ENCODE results near the gene PTPN6. TPM values are rescaled to one million over a fixed set of nuclear protein-coding genes. Genes with fewer than 3 reads are reported as not detected.

Gene PTPN6
- polyA plus RNA-seq, 1 donor from 2014 or later = not detected

DNA sequence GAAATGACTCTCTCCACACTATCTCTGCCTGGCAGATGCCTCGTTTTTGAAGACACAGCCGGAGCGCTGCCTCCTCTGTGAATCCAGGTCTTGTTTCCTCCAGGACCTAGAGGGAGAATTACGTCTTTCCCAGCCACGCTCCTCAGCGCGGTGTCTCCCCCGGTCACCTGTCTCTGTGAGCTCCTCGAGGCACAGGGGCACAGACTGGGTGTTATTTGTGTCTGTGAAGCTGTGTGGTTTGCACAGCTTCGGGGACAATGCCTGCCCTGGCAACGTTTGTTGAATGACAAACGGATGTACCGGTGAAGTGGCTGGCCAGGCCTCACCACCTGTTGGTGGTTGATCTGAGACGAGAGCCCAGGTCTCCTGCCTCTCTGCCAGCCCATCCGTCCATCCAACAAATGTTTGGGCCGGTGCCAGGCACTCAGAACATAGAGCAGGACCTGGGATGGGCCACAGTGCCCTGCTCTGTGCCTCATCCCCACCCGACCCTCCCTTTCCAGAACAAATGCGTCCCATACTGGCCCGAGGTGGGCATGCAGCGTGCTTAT, 6.1 kb downstream of the PTPN6 start:
- H3K27ac ChIP-seq (ENCODE audit: low read length) = no peak overlapping the region
- no peaks in the 10 kb centered on the region for H3F3A ChIP-seq (ENCODE audit: insufficient read depth, low read length, poor library complexity, severe bottlenecking)
- H3K9me3 ChIP-seq (ENCODE audit: low read length) = no peaks in the 10 kb centered on the region
- H2AFZ ChIP-seq (ENCODE audit: low read depth, low read length) = no peak overlapping the region
- H3K9ac ChIP-seq (ENCODE audit: low read length) = no peak overlapping the region
- no peak overlapping the region for H3K4me3 ChIP-seq (ENCODE audit: low read length)
- no peak overlapping the region for H3K4me2 ChIP-seq (ENCODE audit: low read length)
- H3K9me2 ChIP-seq (ENCODE audit: insufficient read depth, low read length) = no peaks in the 10 kb centered on the region
- TF ChIP-seq RAD21 (conservative IDR thresholded peaks at IDR 0.05) (no peak), POLR2AphosphoS5 (IDR thresholded peaks at IDR 0.05) (no peak), MXI1 (conservative IDR thresholded peaks at IDR 0.05; ENCODE audit: poor library complexity, severe bottlenecking) (no peak)
- H3K27me3 ChIP-seq (ENCODE audit: insufficient read depth, low read depth, low read length) = no peaks in the 10 kb centered on the region
- H4K20me1 ChIP-seq (ENCODE audit: insufficient read depth) = no peaks in the 10 kb centered on the region
- H3K79me2 ChIP-seq (replicated peaks; ENCODE audit: insufficient read depth, low read length) = no peaks in the 10 kb centered on the region
- H3K36me3 ChIP-seq (ENCODE audit: insufficient read depth, low read length) = no peaks in the 10 kb centered on the region

DNA sequence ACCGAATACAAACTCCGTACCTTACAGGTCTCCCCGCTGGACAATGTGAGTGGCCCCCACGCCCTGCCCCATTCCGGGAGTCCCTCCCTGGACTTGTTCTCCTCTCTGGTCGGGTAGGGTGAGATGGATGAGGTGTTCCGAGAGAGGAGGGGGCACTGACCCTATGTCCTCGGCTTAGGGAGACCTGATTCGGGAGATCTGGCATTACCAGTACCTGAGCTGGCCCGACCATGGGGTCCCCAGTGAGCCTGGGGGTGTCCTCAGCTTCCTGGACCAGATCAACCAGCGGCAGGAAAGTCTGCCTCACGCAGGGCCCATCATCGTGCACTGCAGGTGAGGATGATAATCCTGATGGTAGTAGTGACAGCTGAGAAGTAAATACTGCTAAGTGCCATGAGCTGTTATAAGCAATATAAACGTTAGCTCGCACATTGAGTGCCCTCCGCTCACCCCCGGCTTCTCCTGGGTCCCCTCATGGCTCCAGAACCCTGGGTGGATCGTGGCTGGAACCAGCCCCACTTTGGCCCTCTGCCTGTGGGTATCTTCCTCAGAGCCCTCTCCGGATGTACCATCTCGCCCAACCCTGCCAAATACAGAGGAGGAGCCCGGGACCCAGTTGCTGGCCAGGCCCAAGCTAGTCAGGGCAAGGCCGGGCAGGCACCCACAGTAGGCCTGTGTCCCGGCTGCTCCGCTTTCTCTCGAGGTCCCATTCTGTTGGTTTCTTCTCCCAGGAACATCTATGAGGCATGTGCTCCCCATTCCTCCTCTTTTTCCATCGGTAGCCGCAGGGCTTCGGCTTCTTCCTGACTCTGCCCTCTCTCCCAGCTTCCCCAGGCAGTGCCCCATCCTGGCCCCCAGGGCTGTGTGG, 6.8 kb downstream of the PTPN6 start:
- Histone ChIP-seq H3K4me3 (ENCODE audit: low read length) (no peak overlapping the region), H3F3A (ENCODE audit: insufficient read depth, low read length, poor library complexity, severe bottlenecking) (no peaks in the 10 kb centered on the region), H4K20me1 (ENCODE audit: insufficient read depth) (no peaks in the 10 kb centered on the region), H3K27me3 (ENCODE audit: insufficient read depth, low read depth, low read length) (no peaks in the 10 kb centered on the region), H2AFZ (ENCODE audit: low read depth, low read length) (no peak overlapping the region), H3K4me2 (ENCODE audit: low read length) (no peak overlapping the region), H3K9me2 (ENCODE audit: insufficient read depth, low read length) (no peaks in the 10 kb centered on the region), H3K9ac (ENCODE audit: low read length) (no peak overlapping the region), H3K27ac (ENCODE audit: low read length) (no peak overlapping the region), H3K36me3 (ENCODE audit: insufficient read depth, low read length) (no peaks in the 10 kb centered on the region), H3K9me3 (ENCODE audit: low read length) (no peaks in the 10 kb centered on the region), H3K79me2 (replicated peaks; ENCODE audit: insufficient read depth, low read length) (no peaks in the 10 kb centered on the region)
- TF ChIP-seq RAD21 (conservative IDR thresholded peaks at IDR 0.05) = no peak
- TF ChIP-seq, protein P1, sequence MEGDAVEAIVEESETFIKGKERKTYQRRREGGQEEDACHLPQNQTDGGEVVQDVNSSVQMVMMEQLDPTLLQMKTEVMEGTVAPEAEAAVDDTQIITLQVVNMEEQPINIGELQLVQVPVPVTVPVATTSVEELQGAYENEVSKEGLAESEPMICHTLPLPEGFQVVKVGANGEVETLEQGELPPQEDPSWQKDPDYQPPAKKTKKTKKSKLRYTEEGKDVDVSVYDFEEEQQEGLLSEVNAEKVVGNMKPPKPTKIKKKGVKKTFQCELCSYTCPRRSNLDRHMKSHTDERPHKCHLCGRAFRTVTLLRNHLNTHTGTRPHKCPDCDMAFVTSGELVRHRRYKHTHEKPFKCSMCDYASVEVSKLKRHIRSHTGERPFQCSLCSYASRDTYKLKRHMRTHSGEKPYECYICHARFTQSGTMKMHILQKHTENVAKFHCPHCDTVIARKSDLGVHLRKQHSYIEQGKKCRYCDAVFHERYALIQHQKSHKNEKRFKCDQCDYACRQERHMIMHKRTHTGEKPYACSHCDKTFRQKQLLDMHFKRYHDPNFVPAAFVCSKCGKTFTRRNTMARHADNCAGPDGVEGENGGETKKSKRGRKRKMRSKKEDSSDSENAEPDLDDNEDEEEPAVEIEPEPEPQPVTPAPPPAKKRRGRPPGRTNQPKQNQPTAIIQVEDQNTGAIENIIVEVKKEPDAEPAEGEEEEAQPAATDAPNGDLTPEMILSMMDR (IDR thresholded peaks at IDR 0.05; ENCODE audit: poor library complexity, severe bottlenecking) = no peak
- TF ChIP-seq, protein P2, sequence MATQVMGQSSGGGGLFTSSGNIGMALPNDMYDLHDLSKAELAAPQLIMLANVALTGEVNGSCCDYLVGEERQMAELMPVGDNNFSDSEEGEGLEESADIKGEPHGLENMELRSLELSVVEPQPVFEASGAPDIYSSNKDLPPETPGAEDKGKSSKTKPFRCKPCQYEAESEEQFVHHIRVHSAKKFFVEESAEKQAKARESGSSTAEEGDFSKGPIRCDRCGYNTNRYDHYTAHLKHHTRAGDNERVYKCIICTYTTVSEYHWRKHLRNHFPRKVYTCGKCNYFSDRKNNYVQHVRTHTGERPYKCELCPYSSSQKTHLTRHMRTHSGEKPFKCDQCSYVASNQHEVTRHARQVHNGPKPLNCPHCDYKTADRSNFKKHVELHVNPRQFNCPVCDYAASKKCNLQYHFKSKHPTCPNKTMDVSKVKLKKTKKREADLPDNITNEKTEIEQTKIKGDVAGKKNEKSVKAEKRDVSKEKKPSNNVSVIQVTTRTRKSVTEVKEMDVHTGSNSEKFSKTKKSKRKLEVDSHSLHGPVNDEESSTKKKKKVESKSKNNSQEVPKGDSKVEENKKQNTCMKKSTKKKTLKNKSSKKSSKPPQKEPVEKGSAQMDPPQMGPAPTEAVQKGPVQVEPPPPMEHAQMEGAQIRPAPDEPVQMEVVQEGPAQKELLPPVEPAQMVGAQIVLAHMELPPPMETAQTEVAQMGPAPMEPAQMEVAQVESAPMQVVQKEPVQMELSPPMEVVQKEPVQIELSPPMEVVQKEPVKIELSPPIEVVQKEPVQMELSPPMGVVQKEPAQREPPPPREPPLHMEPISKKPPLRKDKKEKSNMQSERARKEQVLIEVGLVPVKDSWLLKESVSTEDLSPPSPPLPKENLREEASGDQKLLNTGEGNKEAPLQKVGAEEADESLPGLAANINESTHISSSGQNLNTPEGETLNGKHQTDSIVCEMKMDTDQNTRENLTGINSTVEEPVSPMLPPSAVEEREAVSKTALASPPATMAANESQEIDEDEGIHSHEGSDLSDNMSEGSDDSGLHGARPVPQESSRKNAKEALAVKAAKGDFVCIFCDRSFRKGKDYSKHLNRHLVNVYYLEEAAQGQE (IDR thresholded peaks at IDR 0.05; ENCODE audit: borderline replicate concordance) = no peak
- TF ChIP-seq EZH2 (IDR thresholded peaks at IDR 0.05; ENCODE audit: borderline replicate concordance, insufficient read depth, low read length, poor library complexity, severe bottlenecking) = no peak
- no peak for TF ChIP-seq POLR2AphosphoS5 (IDR thresholded peaks at IDR 0.05)

DNA sequence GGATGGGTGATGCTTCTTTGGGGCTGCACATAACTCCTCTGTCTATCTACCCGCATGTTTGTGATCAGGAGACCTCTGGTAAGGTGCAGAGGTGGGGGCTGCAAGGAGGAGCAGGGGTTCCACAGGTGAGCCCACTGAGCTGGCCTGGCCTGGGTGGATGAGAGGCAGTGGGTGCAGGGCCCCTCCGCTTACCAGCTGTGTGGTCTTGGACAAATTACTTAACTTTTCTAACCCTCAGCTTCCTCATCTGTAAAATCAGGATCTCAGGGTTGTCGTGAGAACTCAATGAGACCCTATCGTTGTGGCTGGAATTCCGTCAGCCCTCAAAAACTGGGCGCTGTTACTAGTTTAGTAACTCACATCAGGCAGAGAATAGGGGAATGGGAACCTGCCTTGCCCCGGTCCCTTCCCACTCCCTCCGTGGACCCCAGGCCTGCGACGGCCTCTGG, 7.5 kb downstream of the PTPN6 start:
- H2AFZ ChIP-seq (ENCODE audit: low read depth, low read length) = no peak overlapping the region
- no peak overlapping the region for H3K27ac ChIP-seq (ENCODE audit: low read length)
- TF ChIP-seq, protein P2 (IDR thresholded peaks at IDR 0.05; ENCODE audit: borderline replicate concordance) = no peak
- no peak for TF ChIP-seq MXI1 (conservative IDR thresholded peaks at IDR 0.05; ENCODE audit: poor library complexity, severe bottlenecking)
- no peak for TF ChIP-seq EP300 (conservative IDR thresholded peaks at IDR 0.05; ENCODE audit: poor library complexity, severe bottlenecking)
- TF ChIP-seq POLR2AphosphoS5 (IDR thresholded peaks at IDR 0.05) = no peak
- TF ChIP-seq, protein P1 (IDR thresholded peaks at IDR 0.05; ENCODE audit: poor library complexity, severe bottlenecking) = no peak
- no peak for TF ChIP-seq EZH2 (IDR thresholded peaks at IDR 0.05; ENCODE audit: borderline replicate concordance, insufficient read depth, low read length, poor library complexity, severe bottlenecking)
- TF ChIP-seq SMC3 (conservative IDR thresholded peaks at IDR 0.05; ENCODE audit: poor library complexity) = no peak

More for the DNA sequence above, 7.5 kb downstream of the PTPN6 start:
- Histone ChIP-seq H3K27me3 (ENCODE audit: insufficient read depth, low read depth, low read length) (no peaks in the 10 kb centered on the region), H3K9me3 (ENCODE audit: low read length) (no peaks in the 10 kb centered on the region), H3K4me2 (ENCODE audit: low read length) (no peak overlapping the region), H4K20me1 (ENCODE audit: insufficient read depth) (no peaks in the 10 kb centered on the region), H3F3A (ENCODE audit: insufficient read depth, low read length, poor library complexity, severe bottlenecking) (no peaks in the 10 kb centered on the region), H3K9me2 (ENCODE audit: insufficient read depth, low read length) (no peaks in the 10 kb centered on the region), H3K36me3 (ENCODE audit: insufficient read depth, low read length) (no peaks in the 10 kb centered on the region), H3K4me3 (ENCODE audit: low read length) (no peak overlapping the region), H3K9ac (ENCODE audit: low read length) (no peak overlapping the region), H3K79me2 (replicated peaks; ENCODE audit: insufficient read depth, low read length) (no peaks in the 10 kb centered on the region)
